Stomach (tissue), 9 donors: Measurements from ENCODE around the gene GSC. TPM values are rescaled to one million over a fixed set of nuclear protein-coding genes. Genes with fewer than 3 reads are reported as not detected.
A peak's percentile ranks its signal among the peaks of the same experiment; 100 is the strongest.
"Not testable (repeated sequence)": the region's sequence is repeated elsewhere in the genome, so short reads cannot be mapped to it uniquely, and the experiment has no call there.

Experiments
- DNase-seq, 2 donors: peaks; one replicate each; pipeline versions ENCODE4 v3.0.0 to v3.0.0-alpha.2; 2013 to 2019
- H3K27ac ChIP-seq, 5 donors: fragments of 200-600 bp in 4 of 5; sonication (generic) in 4 of 5; one replicate each; pipeline ENCODE4 v1.5.1; 2013 to 2019; ENCODE audit warnings: mild to moderate bottlenecking in 1 of 5, moderate library complexity in 1 of 5
- H3K27me3 ChIP-seq, 3 donors: fragments of 200-600 bp; sonication (generic); one replicate each; pipeline ENCODE4 v1.5.1; 2017 to 2019; ENCODE audit warnings: mixed run types in 1 of 3
- H3K36me3 ChIP-seq, 4 donors: fragments of 200-600 bp; sonication (generic); 1 replicate in 3 of 4; 2 replicates in 1 of 4; pipeline ENCODE4 v1.5.1; 2016 to 2019
- H3K4me1 ChIP-seq, 4 donors: fragments of 200-600 bp; sonication (generic); one replicate each; pipeline ENCODE4 v1.5.1; 2016 to 2019
- H3K4me3 ChIP-seq, 4 donors: fragments of 200-600 bp; sonication (generic) in 3 of 4; one replicate each; pipeline ENCODE4 v1.5.1; 2016 to 2019; ENCODE audit warnings: mild to moderate bottlenecking in 1 of 4
- H3K9me3 ChIP-seq, 4 donors: fragments of 200-600 bp; sonication (generic); one replicate each; pipeline ENCODE4 v1.5.1; 2016 to 2019
- CTCF ChIP-seq, 7 experiments: fragments of 450-650 bp in 4 of 7; fragments of 200-600 bp in 3 of 7; sonication (generic) in 3 of 7; IDR thresholded peaks; one replicate each; pipeline ENCODE4 v1.5.1; 2016 to 2019; ENCODE audit warnings: antibody characterized with exemption in 7 of 7, control low read depth in 2 of 7, mild to moderate bottlenecking in 1 of 7
- EP300 ChIP-seq: sonication (generic); formaldehyde crosslinking; IDR thresholded peaks from one replicate; pipeline ENCODE4 v1.6.1; 2017; ENCODE audit warnings: antibody characterized with exemption
- POLR2A ChIP-seq, 4 donors: fragments of 450-650 bp; IDR thresholded peaks; one replicate each; pipeline ENCODE4 v1.6.1; 2016; ENCODE audit warnings: antibody characterized with exemption in 4 of 4, control low read depth in 2 of 4, mild to moderate bottlenecking in 1 of 4, moderate library complexity in 1 of 4
- POLR2AphosphoS5 ChIP-seq, 3 donors: sonication (generic); formaldehyde crosslinking; IDR thresholded peaks; one replicate each; pipeline ENCODE4 v1.6.1; 2016; ENCODE audit warnings: antibody characterized with exemption in 3 of 3
- WGBS, 5 donors: extraction: QIAGEN DNeasy Blood & Tissue Kit in 3 of 5; methylation state at CpG; one replicate each; pipeline versions ENCODE4 v1.1.5 to v1.1.7; 2013 to 2018; 5-methylcytosine and 5-hydroxymethylcytosine counted together
- intact Hi-C: fragments of 100-400 bp; cut with DNase I; formaldehyde crosslinking; loops from one replicate; pipeline ENCODE4 v1.15.1; 2023; ENCODE audit warnings: low total_unique reads
- polyA plus RNA-seq, 3 donors: library from polyadenylated mRNA; stranded (reverse); fragments of 200-250 nt; gene quantifications; one replicate each; pipeline ENCODE4 v1.2.3, GENCODE V29; 2013
- total RNA-seq, 5 donors: library from RNA; depleted of rRNA; stranded (reverse); fragments of >200 nt; gene quantifications; one replicate each; pipeline versions ENCODE4 v1.1.0 to v1.2.3, GENCODE V29; 2014 to 2016
- donor health status: healthy with polysubstance abuse.
- donor health status: Bipolar disorder and iron deficiency.
- donor health status: healthy.

The GSC gene
- total and polyA plus RNA-seq, 8 donors = 0.25 TPM; not detected in 7

GRCh38 chr14:94748667-94749347 lies 21.1 kb downstream of the GSC start:
- intact Hi-C loops = no loop called here
- TF ChIP-seq POLR2AphosphoS5 (IDR thresholded peaks at IDR 0.05) (no peak), POLR2A (IDR thresholded peaks at IDR 0.05) (no peak), CTCF (IDR thresholded peaks at IDR 0.05) (peak in 3 of 7 experiments; percentile 18 to 22 (median 21))
- H3K4me3 ChIP-seq = no peak overlapping the region
- no peaks in the 10 kb centered on the region for H3K36me3 ChIP-seq
- no peaks in the 10 kb centered on the region for H3K4me1 ChIP-seq
- whole genome bisulfite sequencing, 5 donors = 26 to 34% (median 28%) methylated on average over 11 of the region's 11 CpGs
- DNase-seq = peak; percentile 32 to 63
- H3K9me3 ChIP-seq = no peaks in the 10 kb centered on the region
- no peak overlapping the region for H3K27ac ChIP-seq
- peaks cover 0 to 15% (median 0%) of the 10 kb centered on the region in 3 donors for H3K27me3 ChIP-seq

- DNase-seq = peak in 1 of 2 donors; percentile 12
- Histone ChIP-seq H3K36me3 (no peaks in the 10 kb centered on the region), H3K4me3 (no peak overlapping the region), H3K9me3 (no peaks in the 10 kb centered on the region), H3K4me1 (no peaks in the 10 kb centered on the region), H3K27ac (no peak overlapping the region), H3K27me3 (peaks cover 0 to 24% (median 0%) of the 10 kb centered on the region in 3 donors)
- 47 to 84% (median 74%) methylated on average over 3 of the region's 3 CpGs for WGBS, 5 donors
- TF ChIP-seq POLR2AphosphoS5 (IDR thresholded peaks at IDR 0.05) = no peak
- no peak for TF ChIP-seq CTCF (IDR thresholded peaks at IDR 0.05)
- TF ChIP-seq POLR2A (IDR thresholded peaks at IDR 0.05) = no peak
- no peak for TF ChIP-seq EP300
- intact Hi-C loops = no loop called here
Observed at GRCh38 chr14:94747739-94748138, 22.2 kb downstream of the GSC start.

GRCh38 chr14:94747153-94747552 lies 22.8 kb downstream of the GSC start:
- H3K4me3 ChIP-seq, H3K4me1 ChIP-seq, intact Hi-C loops, H3K36me3 ChIP-seq, DNase-seq, H3K9me3 ChIP-seq, H3K27ac ChIP-seq: not testable (repeated sequence)
- 79 to 88% (median 85%) methylated on average over 7 of the region's 7 CpGs for WGBS, 5 donors
- peaks cover 0 to 26% (median 0%) of the 10 kb centered on the region in 3 donors for H3K27me3 ChIP-seq

GRCh38 chr14:94746131-94746530 lies 23.8 kb downstream of the GSC start:
- H3K36me3 ChIP-seq = no peaks in the 10 kb centered on the region
- DNase-seq = no peak
- no peaks in the 10 kb centered on the region for H3K4me1 ChIP-seq
- intact Hi-C loops = no loop called here
- no peak overlapping the region for H3K27ac ChIP-seq
- no peak overlapping the region for H3K4me3 ChIP-seq
- H3K9me3 ChIP-seq = no peaks in the 10 kb centered on the region
- peaks cover 0 to 21% (median 0%) of the 10 kb centered on the region in 3 donors for H3K27me3 ChIP-seq
- TF ChIP-seq EP300 (no peak), POLR2AphosphoS5 (IDR thresholded peaks at IDR 0.05) (no peak), CTCF (IDR thresholded peaks at IDR 0.05) (no peak), POLR2A (IDR thresholded peaks at IDR 0.05) (no peak)
- WGBS, 5 donors = 90 to 94% (median 91%) methylated on average over 3 of the region's 3 CpGs

GRCh38 chr14:94738751-94739150 lies 31.2 kb downstream of the GSC start:
- peaks cover 0 to 10% (median 0%) of the 10 kb centered on the region in 3 donors for H3K27me3 ChIP-seq
- intact Hi-C loops = no loop called here
- H3K9me3 ChIP-seq = no peaks in the 10 kb centered on the region
- no peaks in the 10 kb centered on the region for H3K4me1 ChIP-seq
- H3K27ac ChIP-seq = no peak overlapping the region
- TF ChIP-seq POLR2A (IDR thresholded peaks at IDR 0.05) (no peak), EP300 (no peak), POLR2AphosphoS5 (IDR thresholded peaks at IDR 0.05) (no peak), CTCF (IDR thresholded peaks at IDR 0.05) (no peak)
- DNase-seq = no peak
- 69 to 85% (median 81%) methylated on average over 5 of the region's 5 CpGs for WGBS, 5 donors
- no peak overlapping the region for H3K4me3 ChIP-seq
- H3K36me3 ChIP-seq = no peaks in the 10 kb centered on the region
